H1 (cell line): ENCODE results near the gene RAB14. TPM values are rescaled to one million over a fixed set of nuclear protein-coding genes. Genes with fewer than 3 reads are reported as not detected.

Experiments used
- ATF3 ChIP-seq: IDR thresholded peaks from 2 replicates; pipeline ENCODE4 v1.6.1; 2011; ENCODE audit warnings: low read depth, mild to moderate bottlenecking, low read length; ENCODE audit not compliant: insufficient read depth
- MAX ChIP-seq: IDR thresholded peaks from 2 replicates; pipeline ENCODE4 v1.6.1; 2012; ENCODE audit warnings: inconsistent platforms
- RBBP5 ChIP-seq: IDR thresholded peaks from 2 replicates; pipeline ENCODE4 v1.7.1; 2012; ENCODE audit warnings: low read depth, mild to moderate bottlenecking, inconsistent platforms, low read length, moderate library complexity, borderline replicate concordance
- SAP30 ChIP-seq: fragments of 300-600 bp; sonication (generic); IDR thresholded peaks from 2 replicates; pipeline ENCODE4 v1.7.1; 2012; ENCODE audit warnings: low read length, moderate library complexity, mild to moderate bottlenecking, inconsistent platforms; ENCODE audit not compliant: insufficient read depth, insufficient replicate concordance
- SIX5 ChIP-seq: IDR thresholded peaks from 2 replicates; pipeline ENCODE4 v1.6.1; 2011; ENCODE audit warnings: mild to moderate bottlenecking, low read depth, low read length
- SP2 ChIP-seq: IDR thresholded peaks from 2 replicates; pipeline ENCODE4 v1.6.1; 2012; ENCODE audit warnings: mild to moderate bottlenecking, low read length, inconsistent platforms
- USF2 ChIP-seq: IDR thresholded peaks from 2 replicates; pipeline ENCODE4 v1.6.1; 2011; ENCODE audit warnings: low read length, improper control_type of control experiment
- ZNF274 ChIP-seq: IDR thresholded peaks from 2 replicates; pipeline ENCODE4 v1.7.0; 2012; ENCODE audit warnings: low read length, borderline replicate concordance; ENCODE audit errors: extremely low read depth
- polyA plus RNA-seq, 7 experiments: library from polyadenylated mRNA; depleted of rRNA in 3 of 7; stranded (reverse) in 5 of 7; unstranded in 2 of 7; fragments of >200 nt in 5 of 7; fragments of 200-250 nt in 2 of 7; gene quantifications; 1 replicate in 5 of 7; 2 replicates in 1 of 7; 4 replicates in 1 of 7; pipeline versions ENCODE4 v1.2.1 to v1.2.3, GENCODE V29; 2011 to 2013; ENCODE audit warnings: missing spikeins in 2 of 7, mixed read lengths in 2 of 7
- total RNA-seq: library from RNA; stranded (reverse); fragmentation: NEBNext Ultra II Directional; extraction: Animal tissue kit (Norgen Biotek cat#: 25700); gene quantifications from 2 replicates; pipeline ENCODE4 v1.2.1, GENCODE V29; 2021

Gene RAB14
- total and polyA plus RNA-seq, 2 of the 8 experiments (the other 6 are each of a cell fraction or from before 2014, with no cell fraction given), result 9.1 to 44.8 TPM

GRCh38 chr9:121173501-121173900 is 28.2 kb downstream of the RAB14 start (continued):
- TF ChIP-seq SIX5 (no peak), MAX (no peak), USF2 (no peak), ZNF274 (no peak), SAP30 (no peak), RBBP5 (no peak), ATF3 (no peak), SP2 (no peak)
